Head of caudate nucleus (tissue), 42 donors: Measurements from ENCODE around the gene IL1B.

Experiments used
- DNase-seq, 42 donors: peaks; one replicate each; pipeline versions ENCODE4 v3.0.0 to v3.0.0-alpha.2; 2020 to 2021; ENCODE audit warnings: mixed read lengths in 7 of 42
- intact Hi-C: fragments of 100-400 bp; cut with DNase I; formaldehyde crosslinking; loops from one replicate; pipeline ENCODE4 v1.15.0; 2022

Gene IL1B

DNA sequence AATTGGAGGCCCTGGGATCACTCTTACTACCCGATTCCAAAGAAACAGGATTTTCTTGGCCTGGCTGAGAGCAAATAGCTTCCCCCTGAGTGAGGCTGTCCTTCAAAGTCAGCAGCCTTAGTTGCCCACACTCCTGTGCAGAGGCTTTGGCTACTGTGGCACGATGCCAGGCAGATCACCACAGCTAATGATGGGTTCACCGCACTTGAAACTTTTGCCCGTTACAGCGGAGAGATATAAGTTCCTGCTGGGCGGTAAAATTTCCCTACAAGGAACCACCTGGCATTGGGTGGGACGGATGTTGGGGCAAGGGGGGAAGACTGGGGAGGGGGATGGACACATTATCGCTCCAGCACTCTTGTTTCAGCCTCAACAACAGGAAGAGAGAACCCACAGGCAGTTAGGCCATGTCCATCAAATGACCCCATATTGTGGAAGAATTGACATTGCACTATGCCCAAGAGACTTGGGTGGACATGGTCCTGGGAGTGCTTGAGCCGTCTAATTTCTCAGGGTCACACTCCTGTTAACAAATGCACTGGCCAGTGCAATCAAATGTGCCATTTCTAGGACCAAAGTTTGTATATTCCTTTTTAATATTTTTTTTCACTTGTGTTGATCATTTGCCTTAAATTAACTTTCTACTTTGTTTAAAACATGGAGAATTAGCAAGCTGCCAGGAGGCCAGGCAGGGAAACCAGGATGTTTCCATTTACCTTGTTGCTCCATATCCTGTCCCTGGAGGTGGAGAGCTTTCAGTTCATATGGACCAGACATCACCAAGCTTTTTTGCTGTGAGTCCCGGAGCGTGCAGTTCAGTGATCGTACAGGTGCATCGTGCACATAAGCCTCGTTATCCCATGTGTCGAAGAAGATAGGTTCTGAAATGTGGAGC is 4.4 kb downstream of the IL1B start:
- intact Hi-C loops: no loop called here
- DNase-seq: no peak

DNA sequence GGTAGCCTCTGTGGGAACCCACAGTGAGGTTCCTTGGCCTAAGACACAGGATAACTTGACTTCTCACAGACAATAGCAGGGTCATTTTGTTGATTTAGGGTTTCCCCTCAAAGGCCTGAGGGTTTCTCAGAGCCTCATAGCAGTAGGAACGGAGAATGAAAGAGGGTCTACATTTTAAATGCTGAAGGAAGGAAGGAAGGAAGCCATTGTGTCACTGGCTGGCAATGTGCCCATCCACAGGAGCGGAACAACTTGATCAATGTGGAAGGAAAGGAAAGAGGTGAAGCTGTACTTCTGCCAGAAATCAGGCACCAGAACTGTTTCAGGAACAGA is 5.1 kb downstream of the IL1B start:
- intact Hi-C loops: no loop called here
- DNase-seq: no peak

DNA sequence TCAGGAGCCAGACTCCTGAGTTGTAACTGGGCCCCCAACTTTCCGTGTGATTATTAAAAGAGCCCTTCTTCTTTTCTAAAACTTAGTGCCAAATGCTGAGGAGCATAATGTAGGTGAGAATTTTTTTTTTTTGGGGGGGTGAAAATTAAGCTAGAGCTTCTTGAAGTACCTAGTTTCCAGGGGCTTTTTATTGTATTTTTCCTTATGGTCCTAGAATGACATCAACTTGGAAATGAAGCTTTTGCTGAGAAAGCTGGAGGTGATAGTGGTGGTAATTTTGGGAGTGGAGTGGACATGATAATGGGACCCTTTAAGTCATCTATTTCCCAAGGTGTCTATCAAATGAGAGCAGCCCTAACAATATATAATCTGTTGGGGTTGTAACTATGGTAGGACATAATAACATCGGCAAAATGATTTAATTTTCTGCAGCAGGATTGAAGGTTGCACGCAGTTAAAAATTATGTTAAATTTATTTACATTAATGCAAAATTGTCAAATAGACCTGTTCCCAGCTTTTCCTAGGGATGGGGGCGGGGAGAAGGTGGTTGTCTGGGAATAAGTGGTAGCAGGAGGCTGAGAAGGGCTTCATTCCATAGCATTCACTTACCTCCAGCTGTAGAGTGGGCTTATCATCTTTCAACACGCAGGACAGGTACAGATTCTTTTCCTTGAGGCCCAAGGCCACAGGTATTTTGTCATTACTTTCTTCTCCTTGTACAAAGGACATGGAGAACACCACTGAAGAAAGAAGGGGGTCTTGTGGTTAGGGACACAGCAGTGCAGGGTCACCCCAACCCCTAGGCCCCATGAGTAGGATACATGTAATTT is 5.7 kb downstream of the IL1B start:
- intact Hi-C loops: no loop called here
- no peak for DNase-seq

DNA sequence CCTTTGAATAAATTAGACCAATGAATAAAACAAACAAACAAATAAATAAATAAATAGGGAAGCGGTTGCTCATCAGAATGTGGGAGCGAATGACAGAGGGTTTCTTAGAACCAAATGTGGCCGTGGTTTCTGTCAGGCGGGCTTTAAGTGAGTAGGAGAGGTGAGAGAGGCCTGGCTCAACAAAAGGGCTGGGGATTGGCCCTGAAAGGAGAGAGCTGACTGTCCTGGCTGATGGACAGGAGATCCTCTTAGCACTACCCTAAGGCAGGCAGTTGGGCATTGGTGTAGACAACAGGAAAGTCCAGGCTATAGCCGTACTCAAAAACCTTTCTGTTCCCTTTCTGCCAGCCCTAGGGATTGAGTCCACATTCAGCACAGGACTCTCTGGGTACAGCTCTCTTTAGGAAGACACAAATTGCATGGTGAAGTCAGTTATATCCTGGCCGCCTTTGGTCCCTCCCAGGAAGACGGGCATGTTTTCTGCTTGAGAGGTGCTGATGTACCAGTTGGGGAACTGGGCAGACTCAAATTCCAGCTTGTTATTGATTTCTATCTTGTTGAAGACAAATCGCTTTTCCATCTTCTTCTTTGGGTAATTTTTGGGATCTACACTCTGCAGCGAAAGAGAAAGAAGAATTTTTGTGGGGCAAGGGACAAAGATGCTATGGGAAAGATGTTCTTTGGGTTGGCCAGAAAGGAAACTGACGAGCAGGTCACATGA is 6.5 kb downstream of the IL1B start:
- intact Hi-C loops: no loop called here
- no peak for DNase-seq

DNA sequence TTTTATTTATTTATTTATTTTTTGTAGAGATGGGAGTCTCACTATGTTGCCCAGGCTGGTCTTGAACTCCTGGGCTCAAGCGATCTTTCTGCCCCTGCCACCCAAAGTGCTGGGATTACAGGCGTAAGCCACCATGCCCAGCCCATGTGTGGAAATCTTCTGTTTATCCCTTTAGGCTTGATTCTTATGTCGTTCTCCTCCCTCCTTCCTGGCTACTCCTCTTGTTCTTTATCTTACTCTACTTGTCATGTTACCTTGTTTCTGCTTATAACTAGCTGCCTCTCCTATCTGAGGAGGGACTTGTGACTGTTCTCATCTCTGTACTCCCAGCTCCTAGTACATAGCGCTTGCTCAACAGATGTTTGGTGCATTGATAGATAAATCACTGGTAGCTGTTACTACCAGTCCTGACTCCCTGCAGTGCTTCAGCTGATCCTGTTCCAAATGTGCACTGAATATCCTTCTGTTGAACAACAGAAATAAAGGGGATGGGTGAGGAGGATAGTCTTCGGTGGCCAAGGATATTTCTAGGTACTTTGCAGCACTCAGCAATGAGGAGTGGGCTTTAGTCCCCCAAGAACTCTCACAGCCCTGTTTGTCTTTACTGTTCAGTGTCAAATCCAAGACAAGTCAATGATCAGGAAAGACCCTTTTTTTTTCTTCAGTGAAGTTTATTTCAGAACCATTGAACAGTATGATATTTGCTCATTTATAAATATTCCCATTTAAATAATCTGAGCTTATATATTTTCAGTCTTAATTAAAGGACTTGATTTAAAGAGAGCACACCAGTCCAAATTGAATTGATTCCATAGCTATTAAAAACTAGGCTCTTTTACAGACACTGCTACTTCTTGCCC is 7.2 kb downstream of the IL1B start:
- intact Hi-C loops: no loop called here
- DNase-seq: no peak

DNA sequence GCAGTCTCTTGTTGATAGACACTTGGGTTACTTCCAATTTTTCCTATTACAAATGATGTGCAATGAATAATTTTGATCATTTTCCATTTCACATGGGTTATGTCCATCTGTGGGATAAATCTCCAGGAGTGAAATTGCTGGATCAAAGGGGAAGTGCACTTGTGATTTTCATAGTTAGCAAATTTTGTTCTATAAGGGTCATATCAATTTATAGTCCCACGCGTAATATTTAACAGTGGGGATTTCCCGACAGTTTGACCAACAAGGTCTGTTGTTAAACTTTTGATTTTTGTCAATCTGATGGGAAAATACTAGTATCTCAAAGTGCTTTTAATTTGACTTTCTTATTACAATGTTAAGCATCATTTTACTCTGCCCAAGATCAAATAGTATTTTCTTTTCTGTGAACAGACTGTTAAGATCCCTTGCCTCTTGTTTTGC is 8.3 kb downstream of the IL1B start:
- intact Hi-C loops: no loop called here
- DNase-seq: no peak

DNA sequence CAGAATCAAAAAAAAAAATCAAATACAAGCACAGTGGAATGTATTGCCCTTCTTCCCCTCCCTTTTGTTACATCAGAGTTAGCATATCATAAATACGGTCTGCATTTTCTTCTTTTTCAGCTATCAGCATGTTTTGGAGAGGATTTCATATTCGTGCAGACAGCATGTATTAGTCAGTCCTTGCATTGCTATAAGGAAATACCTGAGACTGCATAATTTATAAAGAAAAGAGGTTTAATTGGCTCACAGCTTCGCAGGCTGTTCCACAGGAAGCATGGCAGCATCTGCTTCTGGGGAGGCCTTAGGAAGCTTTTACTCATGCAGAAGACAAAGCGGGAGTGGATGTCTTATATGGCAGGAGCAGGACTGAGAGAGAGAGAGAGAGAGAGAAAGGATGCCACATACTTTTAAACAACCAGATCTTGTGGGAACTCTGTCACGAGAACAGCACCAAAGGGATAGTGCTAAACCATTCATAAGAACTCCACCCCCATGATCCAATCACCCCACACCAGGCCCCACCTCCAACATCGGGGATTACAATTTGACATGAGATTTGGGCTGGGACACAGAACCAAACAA is 8.9 kb downstream of the IL1B start:
- intact Hi-C loops: no loop called here
- DNase-seq: no peak

DNA sequence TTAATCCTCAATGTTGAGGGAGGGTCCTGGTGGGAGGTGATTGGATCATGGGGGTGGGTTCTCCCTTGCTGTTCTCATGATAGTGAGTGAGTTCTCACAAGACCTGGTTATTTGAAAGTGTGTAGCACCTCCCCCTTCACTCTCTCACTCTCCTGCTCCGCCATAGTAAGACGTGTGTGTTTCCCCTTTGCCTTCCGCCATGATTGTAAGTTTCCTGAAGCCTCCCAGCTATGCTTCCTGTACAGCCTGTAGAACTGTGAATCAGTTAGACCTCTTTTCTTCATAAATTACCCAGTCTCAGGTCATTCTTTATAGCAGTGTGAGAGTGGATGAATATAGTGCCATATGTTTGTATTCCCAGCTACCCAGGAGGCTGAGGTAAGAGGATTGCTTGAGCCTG is 9.6 kb downstream of the IL1B start:
- no peak for DNase-seq
- intact Hi-C loops: no loop called here

DNA sequence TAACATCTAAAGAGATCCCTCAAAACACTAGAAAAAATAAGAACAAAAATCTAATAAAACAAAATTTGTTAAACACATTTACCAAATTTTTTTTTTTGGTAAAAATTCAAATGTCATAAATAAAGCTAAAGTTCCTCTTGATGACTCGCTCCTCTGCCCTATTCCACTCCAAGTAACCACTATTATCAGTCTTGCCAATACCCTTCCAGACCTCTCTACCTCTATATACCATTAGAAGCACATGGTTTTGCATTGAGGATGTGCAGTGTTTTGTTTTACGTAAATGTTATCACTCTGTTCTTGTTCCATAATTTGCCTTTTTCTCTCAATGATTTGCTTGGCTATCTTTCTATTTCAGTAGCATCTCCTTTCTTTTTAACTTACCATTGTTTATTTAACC is 10.9 kb downstream of the IL1B start:
- no peak for DNase-seq
- intact Hi-C loops: no loop called here

DNA sequence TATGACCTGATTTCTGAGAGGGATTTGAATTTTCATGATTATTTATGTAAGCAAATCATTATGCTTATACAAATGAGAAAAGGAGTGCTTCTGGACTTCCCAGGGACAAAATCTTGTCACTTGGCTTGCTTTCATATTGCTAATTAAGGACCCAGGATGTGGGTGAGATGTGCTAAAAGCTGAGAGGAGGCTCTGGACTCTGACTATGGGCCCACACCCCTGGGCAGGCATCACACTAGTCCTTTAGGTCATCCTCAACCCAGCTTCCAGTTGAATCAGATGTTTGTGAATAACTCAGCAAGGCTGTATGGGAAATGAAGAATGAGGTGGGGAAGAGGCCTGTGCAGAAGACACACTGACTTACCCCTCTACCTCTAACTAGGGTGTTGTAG is 11.9 kb downstream of the IL1B start:
- intact Hi-C loops: no loop called here
- DNase-seq: no peak

DNA sequence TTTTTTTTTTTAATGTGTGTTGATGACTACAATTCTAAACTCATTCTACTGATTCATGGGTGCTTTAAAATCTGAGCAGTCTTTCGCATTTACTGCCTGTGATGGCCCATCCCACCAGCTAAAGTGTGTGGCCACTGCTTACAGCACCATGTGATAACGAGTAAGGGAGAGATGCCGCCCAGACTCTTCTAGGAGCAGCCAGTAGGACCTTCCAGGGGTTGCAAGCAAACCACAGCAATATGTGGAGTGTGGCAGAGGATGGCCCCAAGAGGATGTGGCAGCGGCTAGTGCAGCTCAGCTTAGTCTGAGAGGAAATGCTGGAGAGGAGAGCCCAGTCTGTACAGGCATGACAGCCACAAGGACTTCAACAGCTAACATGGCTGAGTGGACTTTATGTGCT is 14.9 kb downstream of the IL1B start:
- intact Hi-C loops: no loop called here
- DNase-seq: peak in 3 of 42 donors; percentile 20 to 30 (median 21)

DNA sequence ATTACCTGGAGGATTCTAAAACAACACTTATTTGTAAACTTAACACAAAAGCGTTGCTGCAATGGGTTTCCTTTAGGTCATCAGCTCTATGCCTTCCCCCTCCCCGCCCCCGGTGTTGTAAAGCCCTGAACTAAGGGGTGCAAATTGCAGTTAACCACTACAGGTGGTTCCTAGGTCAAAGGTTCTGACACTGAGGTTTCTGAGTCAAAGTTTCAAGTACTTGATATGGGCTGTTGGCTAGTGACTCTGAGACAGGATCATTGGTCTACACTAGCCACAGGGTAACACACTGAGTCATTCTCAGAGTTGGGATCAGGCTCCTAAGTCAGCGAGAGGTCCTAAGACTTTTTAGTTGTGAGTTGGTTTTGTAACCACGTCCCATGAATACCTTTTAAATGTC is 15.4 kb downstream of the IL1B start:
- no peak for DNase-seq
- intact Hi-C loops: no loop called here

DNA sequence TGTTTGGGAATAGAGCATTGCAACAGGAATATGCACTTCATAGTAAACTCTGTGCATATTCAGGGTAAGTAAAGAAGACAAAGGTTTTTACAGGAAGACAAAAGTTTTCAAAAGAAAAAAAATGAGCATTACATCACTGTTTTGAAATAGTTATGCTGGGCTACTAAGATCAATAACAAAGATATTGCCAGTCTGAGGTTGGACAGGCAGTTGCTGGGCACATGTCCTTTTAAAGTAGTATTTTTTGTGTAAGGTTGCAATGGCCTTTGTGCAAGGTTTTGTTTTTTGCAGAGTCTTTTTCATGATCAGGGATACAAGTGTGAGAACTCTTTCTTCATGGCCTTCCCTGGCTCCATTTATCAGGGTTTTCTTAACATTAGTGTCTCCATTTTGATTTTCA is 16.2 kb downstream of the IL1B start:
- no peak for DNase-seq
- intact Hi-C loops: no loop called here

DNA sequence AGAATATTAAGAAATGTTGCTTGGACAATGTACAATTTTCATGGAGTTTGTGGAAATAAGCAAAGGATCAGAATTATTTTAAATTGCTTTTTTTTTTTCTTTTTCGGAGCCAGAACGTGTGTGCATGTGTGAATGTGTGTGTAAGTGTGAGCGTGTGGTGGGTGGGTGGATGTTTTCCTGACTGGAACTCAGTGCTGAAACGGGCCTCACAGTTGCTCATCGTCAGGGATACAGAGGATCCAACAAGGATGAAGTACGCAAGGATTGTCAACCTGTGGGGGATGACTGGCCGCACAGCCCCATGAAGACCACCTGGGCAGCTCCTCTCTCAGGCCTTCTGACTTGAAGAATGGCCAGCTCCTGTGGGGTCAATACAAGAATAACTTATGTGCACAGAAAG is 17.5 kb downstream of the IL1B start:
- no peak for DNase-seq

DNA sequence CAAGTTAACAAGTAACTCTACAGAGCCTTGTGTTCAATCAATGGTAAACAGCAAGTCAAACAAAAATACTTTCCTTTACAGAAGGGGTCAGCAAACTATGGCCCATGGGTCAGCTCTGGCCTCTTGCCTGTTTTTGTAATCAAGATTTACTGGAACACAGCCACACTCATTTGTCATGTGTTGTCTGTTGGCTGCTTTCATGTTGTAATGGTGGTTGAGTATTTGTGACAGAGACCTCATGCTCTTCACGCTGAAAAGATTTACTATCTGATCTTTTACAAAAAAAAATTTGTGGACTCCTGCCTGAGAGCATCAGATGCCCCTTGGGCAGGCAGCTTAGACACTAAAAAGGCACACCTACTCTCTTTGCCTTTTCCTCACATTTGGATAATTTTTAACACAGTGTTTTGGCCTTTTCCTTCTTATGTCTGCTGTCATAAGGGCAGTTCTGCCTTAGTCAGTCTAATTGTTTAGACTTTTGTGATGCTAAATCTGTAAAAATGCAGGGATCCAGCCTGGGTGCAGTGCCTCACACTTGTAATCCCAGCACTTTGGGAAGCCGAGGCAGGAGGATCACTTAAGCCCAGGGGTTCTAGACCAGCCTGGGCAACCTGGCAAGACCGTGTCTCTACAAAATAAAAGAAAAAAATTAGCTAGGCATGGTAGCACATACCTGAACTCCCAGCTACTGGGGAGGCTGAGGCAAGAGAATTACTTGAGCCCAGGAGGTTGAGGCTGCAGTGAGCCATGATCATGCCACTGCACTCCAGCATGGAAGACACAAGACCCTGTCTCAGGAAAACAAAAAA is 18.3 kb downstream of the IL1B start:
- intact Hi-C loops: no loop called here
- DNase-seq: no peak

More for the DNA sequence above, 17.5 kb downstream of the IL1B start:
- intact Hi-C loops: no loop called here

DNA sequence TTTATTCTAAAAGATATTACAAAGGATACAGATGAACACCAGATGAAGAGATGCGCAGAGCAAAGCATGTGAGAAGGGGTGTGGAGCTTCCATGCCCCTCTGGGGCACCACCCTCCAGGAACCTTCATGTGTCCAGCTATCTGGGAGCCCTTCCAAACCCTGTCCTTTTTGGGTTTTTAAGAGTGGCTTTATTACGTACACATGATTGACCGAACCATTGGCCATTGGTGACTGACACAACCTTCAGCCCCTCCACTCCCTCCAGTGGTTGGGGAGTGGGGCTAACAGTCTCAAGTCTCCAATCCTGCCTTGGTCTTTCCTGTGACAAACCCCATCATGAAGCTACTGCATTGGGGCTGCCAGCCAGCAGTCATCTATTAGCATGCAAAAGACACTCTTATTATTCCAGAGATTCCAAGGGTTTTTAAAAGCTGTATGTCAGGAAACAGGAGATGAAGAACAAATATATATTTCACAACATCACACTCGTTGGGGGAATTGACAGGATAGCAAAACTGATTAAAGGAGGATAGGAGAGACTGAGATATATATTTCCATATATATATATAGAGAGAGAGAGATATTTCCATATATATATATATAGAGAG is 19.4 kb downstream of the IL1B start:
- intact Hi-C loops: no loop called here
- DNase-seq: no peak

DNA sequence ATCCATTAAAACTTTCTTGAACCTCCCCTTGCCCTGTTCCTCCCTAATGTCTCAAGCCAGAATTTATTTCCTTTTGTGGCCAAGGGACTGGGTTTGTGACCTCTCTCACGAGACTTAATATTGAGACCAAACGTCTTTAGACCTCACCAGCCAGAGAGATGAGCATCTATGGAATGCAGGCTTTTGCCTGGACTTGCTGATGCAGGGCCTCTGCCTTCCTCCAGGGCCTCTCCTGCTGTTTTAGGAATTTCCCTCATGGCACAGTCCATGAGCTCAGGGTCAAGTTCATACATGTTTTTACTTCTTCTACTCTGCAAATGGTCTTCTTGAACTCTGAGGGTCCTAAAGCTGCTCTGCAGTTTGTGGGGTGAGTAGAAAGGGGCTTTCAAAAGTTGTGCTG is 22.3 kb downstream of the IL1B start:
- no peak for DNase-seq
- intact Hi-C loops: no loop called here
